ENCODE measurements around the gene CFDP1. TPM values are rescaled to one million over a fixed set of nuclear protein-coding genes. Genes with fewer than 3 reads are reported as not detected.
A peak's percentile ranks its signal among the peaks of the same experiment; 100 is the strongest.

CFDP1 gene
- total and polyA plus RNA-seq, 3 experiments from 2014 or later, result 33.8 to 39.1 (median 34.2) TPM

GRCh38 chr16:75383141-75383540 lies 50.2 kb downstream of the CFDP1 start:
- H3K9me3 Mint-ChIP-seq, result no peaks in the 10 kb centered on the region
- no peak overlapping the region for H3K27ac Mint-ChIP-seq
- Histone ChIP-seq H3K36me3 (ENCODE audit: insufficient read depth, low read length) (no peaks in the 10 kb centered on the region), H3K27ac (ENCODE audit: low read depth, low read length) (no peak overlapping the region), H3K4me3 (ENCODE audit: low read length) (no peak overlapping the region), H3K9me3 (ENCODE audit: low read length) (no peaks in the 10 kb centered on the region), H3K4me1 (ENCODE audit: insufficient read depth, low read length) (peaks cover 42% of the 10 kb centered on the region), H3K27me3 (ENCODE audit: insufficient read depth, low read length, poor library complexity, severe bottlenecking) (no peaks in the 10 kb centered on the region)
- ChIA-PET POLR2A (interaction anchor here (0.7 kb wide), 1 partner anchor 149 kb away, joined by 3 read pairs; no protein-coding TSS in a partner anchor), CTCF (interaction anchor here (0.8 to 11.4 kb wide), 3 partner anchors 149 to 186 kb away, joined by 3 to 121 read pairs (median 25); no protein-coding TSS in a partner anchor)
- DNase-seq, result no peak
- no peaks in the 10 kb centered on the region for H3K27me3 Mint-ChIP-seq
- peaks cover 31 to 41% (median 37%) of the 10 kb centered on the region in 3 donors for H3K4me1 Mint-ChIP-seq
- H3K4me3 Mint-ChIP-seq, result no peak overlapping the region
- peaks cover 0 to 15% (median 7%) of the 10 kb centered on the region in 3 donors for H3K36me3 Mint-ChIP-seq

- Histone ChIP-seq H3K27ac (ENCODE audit: low read depth, low read length) (no peak overlapping the region), H3K9me3 (ENCODE audit: low read length) (no peaks in the 10 kb centered on the region), H3K4me3 (ENCODE audit: low read length) (no peak overlapping the region), H3K36me3 (ENCODE audit: insufficient read depth, low read length) (no peaks in the 10 kb centered on the region), H3K4me1 (ENCODE audit: insufficient read depth, low read length) (peaks cover 42% of the 10 kb centered on the region), H3K27me3 (ENCODE audit: insufficient read depth, low read length, poor library complexity, severe bottlenecking) (no peaks in the 10 kb centered on the region)
- DNase-seq, result no peak
- peak overlapping the region in 2 of 8 donors; percentile 66 to 68 for H3K27ac Mint-ChIP-seq
- POLR2A ChIA-PET, result no interaction called here
- CTCF ChIA-PET, result interaction anchor here (0.8 to 11.4 kb wide), 3 partner anchors 148 to 185 kb away, joined by 3 to 121 read pairs (median 25); no protein-coding TSS in a partner anchor
- H3K36me3 Mint-ChIP-seq, result peaks cover 0 to 12% (median 11%) of the 10 kb centered on the region in 3 donors
- peaks cover 31 to 44% (median 37%) of the 10 kb centered on the region in 3 donors for H3K4me1 Mint-ChIP-seq
- H3K27me3 Mint-ChIP-seq, result no peaks in the 10 kb centered on the region
- no peaks in the 10 kb centered on the region for H3K9me3 Mint-ChIP-seq
- no peak overlapping the region for H3K4me3 Mint-ChIP-seq
Measured at GRCh38 chr16:75382611-75383010, 50.7 kb downstream of the CFDP1 start.

- no peaks in the 10 kb centered on the region for H3K27me3 ChIP-seq (ENCODE audit: insufficient read depth, low read length, poor library complexity, severe bottlenecking)
- POLR2A ChIA-PET, result interaction anchor here (1.3 kb wide), 1 partner anchor 52 kb away, joined by 5 read pairs; the partner anchor contains the start of gene CFDP1
- no peak for DNase-seq
- Mint-ChIP-seq H3K27ac (peak overlapping the region in 7 of 8 donors; percentile 15 to 90 (median 81)), H3K9me3 (no peaks in the 10 kb centered on the region), H3K4me3 (peak overlapping the region; percentile 33 to 87 (median 74)), H3K36me3 (peaks cover 4 to 24% (median 22%) of the 10 kb centered on the region in 3 donors), H3K27me3 (no peaks in the 10 kb centered on the region), H3K4me1 (peaks cover 34 to 46% (median 37%) of the 10 kb centered on the region in 3 donors)
- no peaks in the 10 kb centered on the region for H3K36me3 ChIP-seq (ENCODE audit: insufficient read depth, low read length)
- H3K4me3 ChIP-seq (ENCODE audit: low read length), result no peak overlapping the region
- H3K4me1 ChIP-seq (ENCODE audit: insufficient read depth, low read length), result peaks cover 42% of the 10 kb centered on the region
- no peaks in the 10 kb centered on the region for H3K9me3 ChIP-seq (ENCODE audit: low read length)
- H3K27ac ChIP-seq (ENCODE audit: low read depth, low read length), result no peak overlapping the region
- CTCF ChIA-PET, result interaction anchor here (0.6 to 11.4 kb wide), 3 partner anchors 146 to 181 kb away, joined by 3 to 121 read pairs (median 25); no protein-coding TSS in a partner anchor
Measured at GRCh38 chr16:75380870-75381269, 52.4 kb downstream of the CFDP1 start.

GRCh38 chr16:75379911-75380847 lies 53.1 kb downstream of the CFDP1 start:
- CTCF ChIA-PET, result interaction anchor here (0.6 to 11.4 kb wide), 4 partner anchors 80 to 181 kb away, joined by 3 to 121 read pairs (median 14); no protein-coding TSS in a partner anchor
- H3K27ac ChIP-seq (ENCODE audit: low read depth, low read length), result no peak overlapping the region

GRCh38 chr16:75379339-75379738 lies 54.0 kb downstream of the CFDP1 start:
- Histone ChIP-seq H3K9me3 (ENCODE audit: low read length) (no peaks in the 10 kb centered on the region), H3K36me3 (ENCODE audit: insufficient read depth, low read length) (no peaks in the 10 kb centered on the region), H3K27ac (ENCODE audit: low read depth, low read length) (no peak overlapping the region), H3K4me3 (ENCODE audit: low read length) (no peak overlapping the region), H3K27me3 (ENCODE audit: insufficient read depth, low read length, poor library complexity, severe bottlenecking) (no peaks in the 10 kb centered on the region), H3K4me1 (ENCODE audit: insufficient read depth, low read length) (peaks cover 42% of the 10 kb centered on the region)
- peak overlapping the region in 3 of 7 donors; percentile 12 to 25 (median 19) for H3K4me3 Mint-ChIP-seq
- peaks cover 34 to 46% (median 37%) of the 10 kb centered on the region in 3 donors for H3K4me1 Mint-ChIP-seq
- no peaks in the 10 kb centered on the region for H3K9me3 Mint-ChIP-seq
- peak overlapping the region in 2 of 8 donors; percentile 2 to 13 for H3K27ac Mint-ChIP-seq
- H3K36me3 Mint-ChIP-seq, result peaks cover 4 to 30% (median 28%) of the 10 kb centered on the region in 3 donors
- DNase-seq, result no peak
- no peaks in the 10 kb centered on the region for H3K27me3 Mint-ChIP-seq
- ChIA-PET CTCF (interaction anchor here (1.1 to 11.4 kb wide), 2 partner anchors 79 to 145 kb away, joined by 3 to 121 read pairs; no protein-coding TSS in a partner anchor), POLR2A (interaction anchor here (0.6 kb wide), 1 partner anchor 231 kb away, joined by 3 read pairs; the partner anchor contains the start of gene ZFP1)

More at GRCh38 chr16:75379911-75380847, 53.1 kb downstream of the CFDP1 start:
- no peaks in the 10 kb centered on the region for H3K36me3 ChIP-seq (ENCODE audit: insufficient read depth, low read length)
- Mint-ChIP-seq H3K27me3 (no peaks in the 10 kb centered on the region), H3K36me3 (peaks cover 4 to 26% (median 26%) of the 10 kb centered on the region in 3 donors), H3K4me1 (peaks cover 34 to 46% (median 37%) of the 10 kb centered on the region in 3 donors), H3K9me3 (no peaks in the 10 kb centered on the region), H3K4me3 (peak overlapping the region; percentile 33 to 87 (median 74)), H3K27ac (peak overlapping the region; percentile 6 to 90 (median 76))
- peaks cover 42% of the 10 kb centered on the region for H3K4me1 ChIP-seq (ENCODE audit: insufficient read depth, low read length)
- H3K4me3 ChIP-seq (ENCODE audit: low read length), result no peak overlapping the region
- POLR2A ChIA-PET, result interaction anchor here (0.6 to 1.3 kb wide), 3 partner anchors 53 to 232 kb away, joined by 3 to 5 read pairs (median 3); partner anchors contain the start of genes CFDP1 and ZFP1
- no peaks in the 10 kb centered on the region for H3K9me3 ChIP-seq (ENCODE audit: low read length)
- no peaks in the 10 kb centered on the region for H3K27me3 ChIP-seq (ENCODE audit: insufficient read depth, low read length, poor library complexity, severe bottlenecking)
- peak in 3 of 5 donors; percentile 35 to 59 (median 57) for DNase-seq

GRCh38 chr16:75378616-75379015 lies 54.7 kb downstream of the CFDP1 start:
- Mint-ChIP-seq H3K36me3 (peaks cover 4 to 30% (median 28%) of the 10 kb centered on the region in 3 donors), H3K27ac (no peak overlapping the region), H3K9me3 (no peaks in the 10 kb centered on the region), H3K4me1 (peaks cover 34 to 46% (median 37%) of the 10 kb centered on the region in 3 donors), H3K27me3 (no peaks in the 10 kb centered on the region), H3K4me3 (no peak overlapping the region)
- POLR2A ChIA-PET, result no interaction called here
- Histone ChIP-seq H3K27me3 (ENCODE audit: insufficient read depth, low read length, poor library complexity, severe bottlenecking) (no peaks in the 10 kb centered on the region), H3K4me1 (ENCODE audit: insufficient read depth, low read length) (peaks cover 42% of the 10 kb centered on the region), H3K9me3 (ENCODE audit: low read length) (no peaks in the 10 kb centered on the region), H3K36me3 (ENCODE audit: insufficient read depth, low read length) (no peaks in the 10 kb centered on the region), H3K27ac (ENCODE audit: low read depth, low read length) (no peak overlapping the region), H3K4me3 (ENCODE audit: low read length) (no peak overlapping the region)
- DNase-seq, result no peak
- CTCF ChIA-PET, result interaction anchor here (11.4 kb wide), 1 partner anchor 144 kb away, joined by 121 read pairs; no protein-coding TSS in a partner anchor

- H3K27me3 Mint-ChIP-seq, result no peaks in the 10 kb centered on the region
- H3K4me3 Mint-ChIP-seq, result no peak overlapping the region
- peaks cover 4 to 33% (median 29%) of the 10 kb centered on the region in 3 donors for H3K36me3 Mint-ChIP-seq
- no peaks in the 10 kb centered on the region for H3K9me3 Mint-ChIP-seq
- ChIA-PET CTCF (interaction anchor here (11.4 kb wide), 1 partner anchor 143 kb away, joined by 121 read pairs; no protein-coding TSS in a partner anchor), POLR2A (no interaction called here)
- no peak overlapping the region for H3K4me3 ChIP-seq (ENCODE audit: low read length)
- no peaks in the 10 kb centered on the region for H3K9me3 ChIP-seq (ENCODE audit: low read length)
- H3K27me3 ChIP-seq (ENCODE audit: insufficient read depth, low read length, poor library complexity, severe bottlenecking), result no peaks in the 10 kb centered on the region
- H3K27ac Mint-ChIP-seq, result no peak overlapping the region
- H3K36me3 ChIP-seq (ENCODE audit: insufficient read depth, low read length), result no peaks in the 10 kb centered on the region
- peaks cover 34 to 46% (median 37%) of the 10 kb centered on the region in 3 donors for H3K4me1 Mint-ChIP-seq
- peaks cover 41% of the 10 kb centered on the region for H3K4me1 ChIP-seq (ENCODE audit: insufficient read depth, low read length)
- no peak overlapping the region for H3K27ac ChIP-seq (ENCODE audit: low read depth, low read length)
- no peak for DNase-seq
Measured at GRCh38 chr16:75377729-75378386, 55.4 kb downstream of the CFDP1 start.

Data from CD8-positive, alpha-beta memory T cell (primary cell).